Measurements from ENCODE around the gene PYGM.

DNA sequence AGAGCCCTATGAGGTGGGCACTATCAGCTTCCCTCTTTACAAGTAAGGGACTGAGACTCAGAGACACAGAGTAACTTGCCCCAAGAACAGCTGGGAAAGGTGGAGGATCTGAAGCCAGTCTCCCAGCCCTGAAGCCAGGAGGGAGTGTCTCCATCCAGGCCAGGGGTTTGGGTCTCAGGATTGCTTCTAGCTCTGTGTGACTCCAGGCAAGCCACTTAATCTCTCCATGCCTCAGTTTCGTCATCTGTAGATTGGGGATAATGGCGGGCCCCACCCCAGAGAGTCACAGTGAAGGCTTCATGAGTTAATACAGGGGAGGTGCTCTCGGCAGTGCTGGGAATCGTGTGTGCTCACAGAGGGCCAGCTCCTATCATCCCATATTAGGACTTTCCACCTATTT, 32.7 kb upstream of the PYGM start:
- TF ChIP-seq, protein P1, sequence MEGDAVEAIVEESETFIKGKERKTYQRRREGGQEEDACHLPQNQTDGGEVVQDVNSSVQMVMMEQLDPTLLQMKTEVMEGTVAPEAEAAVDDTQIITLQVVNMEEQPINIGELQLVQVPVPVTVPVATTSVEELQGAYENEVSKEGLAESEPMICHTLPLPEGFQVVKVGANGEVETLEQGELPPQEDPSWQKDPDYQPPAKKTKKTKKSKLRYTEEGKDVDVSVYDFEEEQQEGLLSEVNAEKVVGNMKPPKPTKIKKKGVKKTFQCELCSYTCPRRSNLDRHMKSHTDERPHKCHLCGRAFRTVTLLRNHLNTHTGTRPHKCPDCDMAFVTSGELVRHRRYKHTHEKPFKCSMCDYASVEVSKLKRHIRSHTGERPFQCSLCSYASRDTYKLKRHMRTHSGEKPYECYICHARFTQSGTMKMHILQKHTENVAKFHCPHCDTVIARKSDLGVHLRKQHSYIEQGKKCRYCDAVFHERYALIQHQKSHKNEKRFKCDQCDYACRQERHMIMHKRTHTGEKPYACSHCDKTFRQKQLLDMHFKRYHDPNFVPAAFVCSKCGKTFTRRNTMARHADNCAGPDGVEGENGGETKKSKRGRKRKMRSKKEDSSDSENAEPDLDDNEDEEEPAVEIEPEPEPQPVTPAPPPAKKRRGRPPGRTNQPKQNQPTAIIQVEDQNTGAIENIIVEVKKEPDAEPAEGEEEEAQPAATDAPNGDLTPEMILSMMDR (IDR thresholded peaks at IDR 0.05), result no peak
- no peak for TF ChIP-seq POLR2A (IDR thresholded peaks at IDR 0.05)
